ENCODE results near the gene ATP6V0A4.

DNA sequence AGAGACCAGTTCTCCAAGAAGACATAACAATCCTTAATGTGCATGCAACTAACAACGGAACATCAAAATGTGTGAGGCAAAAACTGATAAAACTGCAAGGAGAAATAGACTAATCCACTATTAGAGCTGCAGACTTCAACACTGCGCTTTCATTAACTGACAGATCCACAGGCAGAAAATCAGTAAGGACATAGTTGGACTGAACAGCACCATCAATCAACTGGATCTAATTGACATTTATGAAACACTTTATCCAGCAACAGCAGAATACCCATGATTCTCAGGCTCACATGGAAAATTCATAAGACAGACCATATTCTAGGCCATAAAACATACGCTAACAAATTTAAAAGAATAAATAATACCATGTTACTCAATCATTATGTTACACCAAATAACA, 21.6 kb upstream of the ATP6V0A4 start:
- TF ChIP-seq, protein P1, sequence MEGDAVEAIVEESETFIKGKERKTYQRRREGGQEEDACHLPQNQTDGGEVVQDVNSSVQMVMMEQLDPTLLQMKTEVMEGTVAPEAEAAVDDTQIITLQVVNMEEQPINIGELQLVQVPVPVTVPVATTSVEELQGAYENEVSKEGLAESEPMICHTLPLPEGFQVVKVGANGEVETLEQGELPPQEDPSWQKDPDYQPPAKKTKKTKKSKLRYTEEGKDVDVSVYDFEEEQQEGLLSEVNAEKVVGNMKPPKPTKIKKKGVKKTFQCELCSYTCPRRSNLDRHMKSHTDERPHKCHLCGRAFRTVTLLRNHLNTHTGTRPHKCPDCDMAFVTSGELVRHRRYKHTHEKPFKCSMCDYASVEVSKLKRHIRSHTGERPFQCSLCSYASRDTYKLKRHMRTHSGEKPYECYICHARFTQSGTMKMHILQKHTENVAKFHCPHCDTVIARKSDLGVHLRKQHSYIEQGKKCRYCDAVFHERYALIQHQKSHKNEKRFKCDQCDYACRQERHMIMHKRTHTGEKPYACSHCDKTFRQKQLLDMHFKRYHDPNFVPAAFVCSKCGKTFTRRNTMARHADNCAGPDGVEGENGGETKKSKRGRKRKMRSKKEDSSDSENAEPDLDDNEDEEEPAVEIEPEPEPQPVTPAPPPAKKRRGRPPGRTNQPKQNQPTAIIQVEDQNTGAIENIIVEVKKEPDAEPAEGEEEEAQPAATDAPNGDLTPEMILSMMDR (conservative IDR thresholded peaks at IDR 0.05; ENCODE audit: low read depth, low read length) = no peak
- no peak for TF ChIP-seq EZH2 (IDR thresholded peaks at IDR 0.05; ENCODE audit: low read length, unreplicated experiment)

Measured in PC-3 (cell line).